DMS114 treated with DMSO at 0.1 percent for 48 hours (cell line): Measurements from ENCODE around the gene SLK.

Experiments
- DNase-seq: peaks from one replicate; lab custom pipeline; 2025; ENCODE audit not compliant: unreplicated experiment; lab: John Stamatoyannopoulos, UW

SLK gene

GRCh38 chr10:103986360-103986759 is 19.4 kb downstream of the SLK start:
- no peak for DNase-seq

- no peak for DNase-seq
Observed at GRCh38 chr10:103990121-103990520, 23.2 kb downstream of the SLK start.

- DNase-seq: no peak
Observed at GRCh38 chr10:103990531-103990930, 23.6 kb downstream of the SLK start.

- DNase-seq: no peak
Observed at GRCh38 chr10:103991393-103992128, 24.6 kb downstream of the SLK start.

GRCh38 chr10:103995134-103995533 is 28.2 kb downstream of the SLK start:
- no peak for DNase-seq

GRCh38 chr10:103998805-103999204 is 31.9 kb downstream of the SLK start:
- no peak for DNase-seq

- no peak for DNase-seq
Observed at GRCh38 chr10:104002911-104003310, 36.0 kb downstream of the SLK start.

- DNase-seq: no peak
Observed at GRCh38 chr10:104005172-104005863, 38.4 kb downstream of the SLK start.

GRCh38 chr10:104011904-104012303 is 45.0 kb downstream of the SLK start:
- DNase-seq: no peak

GRCh38 chr10:104013489-104013888 is 46.5 kb downstream of the SLK start:
- DNase-seq: no peak

GRCh38 chr10:104014176-104014575 is 47.2 kb downstream of the SLK start:
- DNase-seq: no peak

- no peak for DNase-seq
Observed at GRCh38 chr10:104016661-104017060, 49.7 kb downstream of the SLK start.

GRCh38 chr10:104018471-104018870 is 51.5 kb downstream of the SLK start:
- DNase-seq: no peak

GRCh38 chr10:104020020-104020419 is 53.1 kb downstream of the SLK start:
- no peak for DNase-seq

- no peak for DNase-seq
Observed at GRCh38 chr10:104021246-104021645, 54.3 kb downstream of the SLK start.

- no peak for DNase-seq
Observed at GRCh38 chr10:104022026-104022425, 55.1 kb downstream of the SLK start.

GRCh38 chr10:104025524-104025923 is 58.6 kb downstream of the SLK start:
- no peak for DNase-seq

GRCh38 chr10:104026762-104027161 is 59.8 kb downstream of the SLK start:
- no peak for DNase-seq

GRCh38 chr10:104028146-104028545 is 61.2 kb downstream of the SLK start:
- DNase-seq: peak; percentile 22

- DNase-seq: no peak
Observed at GRCh38 chr10:104028823-104029520, 62.0 kb downstream of the SLK start.

GRCh38 chr10:104029521-104029860 is 62.6 kb downstream of the SLK start:
- no peak for DNase-seq

GRCh38 chr10:104031631-104032030 is 64.7 kb downstream of the SLK start:
- DNase-seq: no peak
